ENCODE results near the gene CIBAR2. TPM values are rescaled to one million over a fixed set of nuclear protein-coding genes. Genes with fewer than 3 reads are reported as not detected.

Gene CIBAR2
- total RNA-seq, 4 donors from 2014 or later = 0.79 TPM; not detected in 3

GRCh38 chr16:85103114-85104079, 8.9 kb downstream of the CIBAR2 start:
- DNase-seq = no peak
- in situ Hi-C loops (cut with MboI; ENCODE audit: low pct_ligation_motif_present in 1 of 4, low pct_unique_long_range_greater_than_20kb in 1 of 4, low sequenced_read_pairs in 3 of 4) = no loop called here
- WGBS, 2 donors (ENCODE audit: low coverage in 1 of 2) = 84 to 86% methylated on average over 10 to 23 of the region's 23 CpGs
- peaks cover 0 to 3% (median 0%) of the 10 kb centered on the region in 4 donors for H3K4me1 ChIP-seq
- H3K27ac ChIP-seq = no peak overlapping the region
- H3K27me3 ChIP-seq = no peaks in the 10 kb centered on the region
- no peaks in the 10 kb centered on the region for H3K9me3 ChIP-seq
- no peak for TF ChIP-seq POLR2AphosphoS5 (IDR thresholded peaks at IDR 0.05)
- TF ChIP-seq, protein P1, sequence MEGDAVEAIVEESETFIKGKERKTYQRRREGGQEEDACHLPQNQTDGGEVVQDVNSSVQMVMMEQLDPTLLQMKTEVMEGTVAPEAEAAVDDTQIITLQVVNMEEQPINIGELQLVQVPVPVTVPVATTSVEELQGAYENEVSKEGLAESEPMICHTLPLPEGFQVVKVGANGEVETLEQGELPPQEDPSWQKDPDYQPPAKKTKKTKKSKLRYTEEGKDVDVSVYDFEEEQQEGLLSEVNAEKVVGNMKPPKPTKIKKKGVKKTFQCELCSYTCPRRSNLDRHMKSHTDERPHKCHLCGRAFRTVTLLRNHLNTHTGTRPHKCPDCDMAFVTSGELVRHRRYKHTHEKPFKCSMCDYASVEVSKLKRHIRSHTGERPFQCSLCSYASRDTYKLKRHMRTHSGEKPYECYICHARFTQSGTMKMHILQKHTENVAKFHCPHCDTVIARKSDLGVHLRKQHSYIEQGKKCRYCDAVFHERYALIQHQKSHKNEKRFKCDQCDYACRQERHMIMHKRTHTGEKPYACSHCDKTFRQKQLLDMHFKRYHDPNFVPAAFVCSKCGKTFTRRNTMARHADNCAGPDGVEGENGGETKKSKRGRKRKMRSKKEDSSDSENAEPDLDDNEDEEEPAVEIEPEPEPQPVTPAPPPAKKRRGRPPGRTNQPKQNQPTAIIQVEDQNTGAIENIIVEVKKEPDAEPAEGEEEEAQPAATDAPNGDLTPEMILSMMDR (IDR thresholded peaks at IDR 0.05) = no peak
- no peak for TF ChIP-seq EP300 (IDR thresholded peaks at IDR 0.05; ENCODE audit: low read depth)
- TF ChIP-seq POLR2A (IDR thresholded peaks at IDR 0.05) = no peak
- intact Hi-C loops (cut with DNase I; ENCODE audit: low total_unique reads) = no loop called here
- H3K4me3 ChIP-seq = no peak overlapping the region
- H3K36me3 ChIP-seq = no peaks in the 10 kb centered on the region

DNA sequence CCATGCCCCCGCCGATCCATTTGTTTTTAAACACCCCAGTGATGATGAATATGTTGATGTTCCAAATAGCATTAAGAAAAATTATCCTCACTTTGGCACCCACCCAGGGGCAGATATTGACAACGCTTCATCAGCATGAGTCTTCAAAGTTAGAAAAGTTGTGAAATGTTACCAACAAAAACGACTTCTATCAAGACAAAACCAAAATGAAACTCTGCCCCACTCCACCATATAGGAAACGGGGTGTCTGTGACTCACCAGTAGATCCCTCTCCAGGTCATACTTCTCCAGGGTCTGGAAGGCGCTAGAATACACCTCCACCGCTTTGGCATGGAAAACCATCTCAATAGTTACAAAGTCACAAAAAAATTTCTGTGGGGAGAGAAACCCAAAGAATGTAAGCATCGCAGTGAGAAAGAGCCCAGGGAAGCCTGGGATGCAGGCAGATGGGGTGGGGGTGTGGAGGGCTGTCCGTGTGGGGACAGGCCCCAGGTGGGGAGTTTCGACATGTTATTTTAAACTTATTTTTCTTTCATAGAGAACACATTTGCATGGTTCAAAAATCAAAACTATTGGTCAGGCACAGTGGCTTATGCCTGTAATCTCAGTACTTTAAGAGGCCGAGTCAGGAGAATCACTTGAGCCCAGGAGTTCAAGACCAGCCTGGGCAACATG, 10.2 kb downstream of the CIBAR2 start:
- 67 to 83% methylated on average over 3 to 11 of the region's 11 CpGs for WGBS, 2 donors (ENCODE audit: low coverage in 1 of 2)
- in situ Hi-C loops (cut with MboI; ENCODE audit: low pct_ligation_motif_present in 1 of 4, low pct_unique_long_range_greater_than_20kb in 1 of 4, low sequenced_read_pairs in 3 of 4) = no loop called here

GRCh38 chr16:85100265-85100664, 12.0 kb downstream of the CIBAR2 start:
- no peak for TF ChIP-seq POLR2AphosphoS5 (IDR thresholded peaks at IDR 0.05)
- no peak for TF ChIP-seq EP300 (IDR thresholded peaks at IDR 0.05; ENCODE audit: low read depth)
- TF ChIP-seq, protein P1 (IDR thresholded peaks at IDR 0.05) = no peak
- TF ChIP-seq POLR2A (IDR thresholded peaks at IDR 0.05) = no peak

More for the DNA sequence above, 10.2 kb downstream of the CIBAR2 start:
- no peak overlapping the region for H3K4me3 ChIP-seq
- TF ChIP-seq POLR2A (IDR thresholded peaks at IDR 0.05) (no peak), POLR2AphosphoS5 (IDR thresholded peaks at IDR 0.05) (no peak), EP300 (IDR thresholded peaks at IDR 0.05; ENCODE audit: low read depth) (no peak)
- TF ChIP-seq, protein P1 (IDR thresholded peaks at IDR 0.05) = no peak
- H3K27me3 ChIP-seq = peaks cover 4% of the 10 kb centered on the region
- no peak overlapping the region for H3K27ac ChIP-seq
- no peaks in the 10 kb centered on the region for H3K36me3 ChIP-seq
- DNase-seq = no peak
- intact Hi-C loops (cut with DNase I; ENCODE audit: low total_unique reads) = no loop called here
- peaks cover 0 to 3% (median 0%) of the 10 kb centered on the region in 4 donors for H3K4me1 ChIP-seq
- no peaks in the 10 kb centered on the region for H3K9me3 ChIP-seq

GRCh38 chr16:85098565-85098964, 13.7 kb downstream of the CIBAR2 start:
- intact Hi-C loops (cut with DNase I; ENCODE audit: low total_unique reads) = no loop called here
- H3K4me1 ChIP-seq = no peaks in the 10 kb centered on the region
- 86% methylated on average over 9 to 10 of the region's 10 CpGs for WGBS, 2 donors (ENCODE audit: low coverage in 1 of 2)
- H3K9me3 ChIP-seq = no peaks in the 10 kb centered on the region
- no peak for DNase-seq
- TF ChIP-seq POLR2AphosphoS5 (IDR thresholded peaks at IDR 0.05) = no peak
- TF ChIP-seq EP300 (IDR thresholded peaks at IDR 0.05; ENCODE audit: low read depth) = no peak
- TF ChIP-seq, protein P1 (IDR thresholded peaks at IDR 0.05) = no peak
- TF ChIP-seq POLR2A (IDR thresholded peaks at IDR 0.05) = no peak
- no peaks in the 10 kb centered on the region for H3K36me3 ChIP-seq
- in situ Hi-C loops (cut with MboI; ENCODE audit: low pct_ligation_motif_present in 1 of 4, low pct_unique_long_range_greater_than_20kb in 1 of 4, low sequenced_read_pairs in 3 of 4) = no loop called here
- no peak overlapping the region for H3K4me3 ChIP-seq
- no peak overlapping the region for H3K27ac ChIP-seq
- H3K27me3 ChIP-seq = peaks cover 4% of the 10 kb centered on the region

More at GRCh38 chr16:85100265-85100664, 12.0 kb downstream of the CIBAR2 start:
- no peak for DNase-seq
- H3K4me1 ChIP-seq = peaks cover 0 to 2% (median 0%) of the 10 kb centered on the region in 4 donors
- no peak overlapping the region for H3K27ac ChIP-seq
- H3K36me3 ChIP-seq = no peaks in the 10 kb centered on the region
- H3K27me3 ChIP-seq = peaks cover 4% of the 10 kb centered on the region
- no peak overlapping the region for H3K4me3 ChIP-seq
- in situ Hi-C loops (cut with MboI; ENCODE audit: low pct_ligation_motif_present in 1 of 4, low pct_unique_long_range_greater_than_20kb in 1 of 4, low sequenced_read_pairs in 3 of 4) = no loop called here
- 89% methylated on average over 10 of the region's 10 CpGs; no CpG with 5 or more reads in 1 of the 2 donors for WGBS, 2 donors (ENCODE audit: low coverage in 1 of 2)
- intact Hi-C loops (cut with DNase I; ENCODE audit: low total_unique reads) = no loop called here
- H3K9me3 ChIP-seq = no peaks in the 10 kb centered on the region
